HS-5 (cell line): ENCODE measurements around the gene HTR4.
"Not testable (repeated sequence)": the region's sequence is repeated elsewhere in the genome, so short reads cannot be mapped to it uniquely, and the experiment has no call there.

Experiments used
- DNase-seq: peaks from one replicate; pipeline ENCODE4 v3.0.0-alpha.2; 2012; ENCODE audit warnings: low read depth

HTR4 gene

DNA sequence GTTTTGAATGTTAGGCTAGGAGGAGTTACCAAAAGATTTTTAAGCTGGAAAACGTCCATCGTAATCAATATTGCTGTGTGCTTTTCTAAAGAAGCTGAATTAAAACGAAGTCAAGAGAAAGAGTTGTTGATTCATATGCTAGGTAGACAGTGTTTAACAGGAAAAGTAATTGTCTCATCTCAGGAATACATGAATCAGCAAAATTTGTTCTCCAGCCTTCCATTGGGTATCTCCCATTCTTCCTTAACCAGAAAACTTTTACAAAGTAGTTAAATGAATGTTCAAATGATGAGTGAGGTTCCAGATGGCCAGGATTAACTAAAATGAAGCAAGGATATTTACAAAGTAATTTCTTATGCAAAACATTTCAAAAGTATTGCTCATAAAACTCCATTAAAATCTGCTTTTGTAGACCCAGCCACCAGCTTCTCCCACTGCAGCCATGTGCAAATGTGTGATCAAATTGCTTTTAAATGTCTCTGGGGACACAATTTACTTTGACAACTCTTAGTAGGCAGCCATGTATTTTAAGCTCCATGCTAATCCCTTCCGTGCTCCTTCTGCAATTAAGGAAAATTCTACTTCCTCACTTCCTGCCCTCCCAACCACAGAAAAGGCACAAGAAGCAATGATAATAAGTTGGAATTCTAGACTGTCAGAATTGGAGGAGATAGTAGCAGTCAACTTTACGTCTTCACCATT, 121.2 kb downstream of the HTR4 start:
- DNase-seq, result no peak

DNA sequence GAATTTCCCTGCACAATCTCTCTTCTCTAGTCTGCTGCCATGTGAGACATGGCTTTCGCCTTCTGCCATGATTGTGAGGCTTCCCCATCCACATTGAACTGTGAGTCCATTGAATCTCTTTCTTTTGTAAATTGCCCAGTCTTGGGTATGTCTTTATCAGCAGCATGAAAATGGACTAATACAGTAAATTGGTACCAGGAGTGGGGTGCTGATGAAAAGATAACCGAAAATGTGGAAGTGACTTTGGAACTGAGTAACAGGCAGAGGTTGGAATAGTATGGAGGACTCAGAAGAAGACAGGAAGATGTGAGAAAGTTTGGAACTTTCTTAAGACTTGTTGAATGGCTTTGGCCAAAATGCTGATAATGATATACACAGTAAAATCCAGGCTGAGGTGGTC, 124.9 kb downstream of the HTR4 start:
- not testable (repeated sequence) for DNase-seq

GRCh38 chr5:148524721-148525120, 129.6 kb downstream of the HTR4 start:
- no peak for DNase-seq

- DNase-seq, result no peak
Measured at GRCh38 chr5:148523139-148523538, 131.2 kb downstream of the HTR4 start.

GRCh38 chr5:148515460-148515859, 138.9 kb downstream of the HTR4 start:
- no peak for DNase-seq

DNA sequence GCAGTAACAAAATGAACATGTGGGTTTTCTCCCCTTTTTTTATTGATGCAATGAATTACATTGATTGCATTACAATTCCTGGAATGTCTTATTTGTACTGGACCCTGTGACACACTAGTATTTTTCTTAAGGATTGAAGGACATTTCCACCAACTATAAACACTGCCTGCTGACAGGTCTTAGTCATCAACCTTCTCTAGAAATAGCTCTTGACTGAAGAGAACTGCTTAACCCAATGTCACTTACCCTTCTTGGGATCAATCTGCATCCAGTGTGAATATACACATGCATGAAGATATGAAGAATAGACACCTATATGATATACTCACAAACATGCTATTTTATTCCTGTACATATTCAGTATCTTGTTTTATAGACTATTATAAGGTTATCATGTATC, 140.0 kb downstream of the HTR4 start:
- no peak for DNase-seq

GRCh38 chr5:148512498-148512897, 141.8 kb downstream of the HTR4 start:
- DNase-seq, result no peak

DNA sequence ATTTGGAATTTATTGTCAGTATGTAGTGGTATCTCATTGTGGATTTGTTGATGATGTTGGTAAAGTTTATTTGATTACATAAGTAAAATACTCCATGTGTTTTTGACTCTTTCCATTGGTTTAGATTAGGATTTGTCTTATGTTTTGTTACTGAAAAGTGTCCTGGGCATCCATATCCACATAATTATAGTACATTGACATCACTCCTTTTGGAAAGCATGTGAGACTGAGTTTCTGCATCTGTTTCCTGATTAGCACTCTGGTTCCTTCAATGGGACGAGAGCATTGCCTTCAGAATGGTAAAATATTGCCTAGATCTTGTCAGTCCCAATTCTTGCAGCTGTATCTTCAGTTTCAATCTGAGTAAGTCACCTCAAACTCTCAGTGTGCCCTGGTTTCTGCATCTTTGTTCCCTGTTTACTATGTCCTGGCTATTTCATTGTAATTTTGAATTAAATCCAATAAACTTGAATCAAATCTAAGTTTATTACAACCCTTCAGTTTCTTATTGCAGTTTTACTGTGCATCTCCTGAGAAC, 142.4 kb downstream of the HTR4 start:
- no peak for DNase-seq

DNA sequence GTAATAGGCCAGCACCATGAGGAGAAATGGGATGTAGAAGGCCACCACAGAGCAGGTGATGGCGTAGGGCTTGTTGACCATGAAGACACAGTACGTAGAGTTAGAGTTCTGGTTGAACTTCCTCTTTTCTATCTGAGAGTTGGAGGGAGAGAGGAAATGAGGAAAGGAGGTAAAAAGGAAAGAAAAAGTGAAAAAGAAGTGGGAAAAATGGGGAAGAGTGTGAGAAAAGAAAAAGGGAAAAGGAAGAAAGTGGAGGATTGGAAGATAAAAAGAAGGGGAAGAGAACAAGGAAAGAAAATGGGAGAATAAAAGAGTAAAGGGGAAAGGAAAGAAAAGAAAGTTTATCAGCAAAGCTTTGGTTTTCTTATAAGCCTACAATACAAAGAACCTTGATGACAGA, 144.4 kb downstream of the HTR4 start:
- DNase-seq, result no peak

GRCh38 chr5:148507648-148508047, 146.7 kb downstream of the HTR4 start:
- no peak for DNase-seq

DNA sequence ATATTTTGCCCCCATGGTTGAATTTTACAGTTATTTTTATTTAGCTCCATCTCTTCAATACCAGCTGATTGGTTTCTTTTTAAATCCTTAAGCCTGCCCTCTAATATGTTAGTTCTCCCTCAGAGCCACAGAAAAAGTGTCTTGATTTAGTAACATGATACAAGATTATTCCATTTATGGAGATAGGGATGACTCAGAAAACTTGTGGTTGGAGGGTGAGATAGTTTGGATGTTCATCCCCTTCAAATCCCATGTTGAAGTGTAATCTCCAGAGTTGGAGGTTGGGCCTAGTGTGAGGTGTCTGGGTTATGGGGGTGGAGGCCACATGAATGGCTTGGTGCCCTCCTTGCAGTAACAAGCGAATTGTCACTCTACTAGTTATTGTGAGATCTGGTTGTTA, 154.9 kb downstream of the HTR4 start:
- DNase-seq, result no peak

- DNase-seq, result no peak
Measured at GRCh38 chr5:148497757-148498156, 156.6 kb downstream of the HTR4 start.

DNA sequence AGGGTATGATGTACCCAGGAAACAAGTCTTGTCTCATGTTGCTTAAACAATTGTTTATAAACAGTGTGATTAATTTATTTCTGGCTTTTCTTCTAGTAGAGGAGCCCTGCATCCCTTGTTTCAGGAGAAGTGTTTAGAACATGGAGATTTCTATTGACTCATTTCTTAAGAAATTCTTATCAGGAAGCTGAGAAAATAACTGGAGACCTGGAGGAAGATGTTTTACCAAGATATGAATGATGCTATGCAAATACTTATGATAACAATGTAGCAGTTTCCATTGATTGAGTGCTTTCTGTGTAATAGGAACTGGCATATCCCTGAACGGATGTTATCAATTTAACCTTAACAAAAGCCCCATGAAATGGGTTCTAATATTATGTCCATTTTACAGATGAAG, 162.0 kb downstream of the HTR4 start:
- no peak for DNase-seq

- no peak for DNase-seq
Measured at GRCh38 chr5:148491793-148492184, 162.5 kb downstream of the HTR4 start.

- no peak for DNase-seq
Measured at GRCh38 chr5:148491015-148491792, 163.1 kb downstream of the HTR4 start.

DNA sequence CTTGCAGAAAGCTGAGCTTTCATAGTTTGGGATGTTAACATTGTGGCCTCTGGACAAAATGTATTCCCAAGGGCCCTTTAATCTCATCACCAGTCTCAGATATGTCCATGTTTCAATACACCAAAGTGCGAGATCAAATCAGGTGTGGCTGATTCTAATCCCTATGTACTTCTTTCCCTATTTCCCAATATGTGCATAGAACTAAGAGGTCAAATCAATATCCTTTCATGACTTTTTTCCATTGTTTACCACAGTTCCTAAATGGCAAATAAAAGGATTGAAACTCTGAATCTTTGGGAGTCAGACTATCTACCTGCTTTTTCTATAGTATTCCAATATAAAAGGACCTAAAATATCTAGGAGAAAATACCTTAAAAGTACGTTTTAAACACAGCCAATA, 165.6 kb downstream of the HTR4 start:
- no peak for DNase-seq

DNA sequence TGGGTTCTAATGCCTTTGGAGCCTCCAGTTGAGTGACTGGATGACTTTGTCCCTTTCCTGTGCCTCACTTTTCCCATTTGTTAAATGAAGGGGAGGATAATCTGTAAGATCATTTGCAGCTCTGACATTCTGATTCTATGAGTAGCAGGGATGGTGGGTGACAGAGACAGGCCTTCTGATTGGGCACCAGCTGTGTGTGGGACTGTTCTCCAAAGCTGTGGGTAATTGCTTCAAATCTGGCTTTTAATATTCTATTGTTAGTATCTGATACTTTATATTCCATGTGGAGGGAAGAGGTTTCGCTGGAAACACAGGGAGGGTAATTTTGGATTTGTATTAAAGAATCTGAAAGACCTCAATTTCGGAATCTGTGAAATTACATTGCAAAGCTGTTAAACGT, 167.9 kb downstream of the HTR4 start:
- DNase-seq, result no peak

- DNase-seq, result no peak
Measured at GRCh38 chr5:148484651-148485050, 169.7 kb downstream of the HTR4 start.

GRCh38 chr5:148483750-148484149, 170.6 kb downstream of the HTR4 start:
- no peak for DNase-seq

DNA sequence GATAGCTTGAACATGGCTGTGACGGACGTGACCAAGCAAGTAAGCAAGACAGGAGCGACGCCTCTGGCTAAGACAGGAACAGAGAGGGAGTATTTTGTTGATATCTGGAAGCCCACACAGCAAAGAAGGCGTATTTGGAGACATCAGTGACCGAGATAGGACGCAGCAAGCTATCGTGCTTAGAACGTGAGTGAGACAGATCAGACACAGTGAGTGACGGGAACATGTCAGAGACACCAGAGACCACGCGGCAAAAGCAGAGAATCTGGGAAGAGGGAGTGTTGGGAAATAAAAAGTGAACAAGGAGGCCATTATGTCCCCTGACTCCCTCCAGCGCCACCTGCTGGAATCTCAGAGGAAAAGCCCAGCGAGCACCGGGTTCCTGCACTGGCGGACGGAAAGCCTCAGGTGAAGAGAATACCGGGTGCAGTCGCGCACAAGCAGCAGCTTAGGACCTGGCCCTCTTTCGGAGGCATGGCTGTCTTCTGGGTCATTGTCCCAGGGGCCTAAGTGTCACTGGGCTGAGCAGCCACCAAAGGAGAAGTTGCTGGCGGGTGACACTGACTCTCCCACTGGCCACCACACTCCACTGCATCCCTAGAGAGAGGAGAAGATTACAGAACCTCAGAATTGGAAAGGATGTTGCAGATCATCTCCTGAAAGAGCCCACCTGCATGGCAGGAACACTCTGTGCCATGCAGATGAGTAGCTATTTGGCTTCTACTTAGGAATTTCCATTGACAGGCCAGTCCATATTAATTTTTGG, 171.4 kb downstream of the HTR4 start:
- DNase-seq, result no peak

GRCh38 chr5:148482196-148482595, 172.1 kb downstream of the HTR4 start:
- DNase-seq, result no peak

- DNase-seq, result no peak
Measured at GRCh38 chr5:148477429-148477828, 176.9 kb downstream of the HTR4 start.

DNA sequence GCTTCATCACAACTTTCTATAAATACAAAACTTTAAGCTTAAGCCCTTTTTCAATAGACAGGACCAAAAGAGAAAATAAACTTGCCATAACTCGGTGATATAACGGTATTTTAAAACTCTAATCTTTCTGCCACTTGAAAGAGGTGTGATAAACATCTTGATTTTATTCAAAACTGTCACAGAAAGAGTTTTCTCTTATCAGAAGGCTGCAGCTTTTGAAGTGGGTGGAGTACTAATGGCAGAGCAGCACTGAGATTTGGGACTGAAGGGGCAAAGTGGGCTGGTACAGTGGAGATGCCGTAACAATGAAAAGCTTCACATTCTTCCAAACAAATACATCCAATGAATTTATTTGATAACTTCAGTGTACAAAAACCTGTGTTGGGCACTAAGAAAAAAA, 178.0 kb downstream of the HTR4 start:
- no peak for DNase-seq
